Eye (tissue), 1 donor: ENCODE results near the gene HOXC9.
A peak's percentile ranks its signal among the peaks of the same experiment; 100 is the strongest.

ENCODE experiments used
- DNase-seq: peaks from one replicate; pipeline ENCODE4 v3.0.0-alpha.2; 2015

The HOXC9 gene

DNA sequence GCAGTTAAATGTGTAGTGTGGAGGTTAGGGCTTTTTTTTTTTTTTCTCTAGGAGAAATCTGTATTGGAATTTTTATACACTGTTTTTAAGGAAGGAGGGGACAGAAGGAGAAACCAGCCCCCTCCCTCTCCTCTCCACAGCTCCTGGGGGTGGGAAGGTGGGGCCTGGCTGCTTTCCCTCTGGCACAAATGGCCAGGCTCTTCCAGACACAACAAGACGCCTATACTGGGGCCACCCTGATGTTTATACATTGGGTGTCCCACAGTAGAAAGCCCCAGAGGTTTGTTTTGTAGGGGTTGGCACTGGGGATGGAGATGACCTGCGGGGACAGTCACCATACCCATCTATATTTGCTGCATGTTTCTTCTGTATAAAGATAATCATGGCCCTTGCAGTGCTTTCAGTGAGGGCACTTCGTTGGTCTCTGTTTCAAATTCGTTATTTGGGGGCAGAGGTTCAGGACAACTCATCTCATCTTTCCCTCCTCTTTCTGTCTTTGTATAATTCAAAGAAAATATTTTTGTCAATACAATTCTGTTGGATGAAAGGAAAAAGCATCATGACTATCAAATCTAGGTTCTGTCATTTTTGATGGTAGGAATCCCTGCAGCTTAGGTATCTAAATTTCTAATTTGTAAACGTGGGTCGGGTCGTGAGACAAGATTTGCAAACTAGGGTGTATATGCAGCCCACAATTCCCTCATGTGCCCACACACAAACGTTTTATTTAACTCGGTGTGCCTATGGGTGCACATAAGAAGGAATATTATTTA, 23.0 kb upstream of the HOXC9 start:
- DNase-seq, result no peak

DNA sequence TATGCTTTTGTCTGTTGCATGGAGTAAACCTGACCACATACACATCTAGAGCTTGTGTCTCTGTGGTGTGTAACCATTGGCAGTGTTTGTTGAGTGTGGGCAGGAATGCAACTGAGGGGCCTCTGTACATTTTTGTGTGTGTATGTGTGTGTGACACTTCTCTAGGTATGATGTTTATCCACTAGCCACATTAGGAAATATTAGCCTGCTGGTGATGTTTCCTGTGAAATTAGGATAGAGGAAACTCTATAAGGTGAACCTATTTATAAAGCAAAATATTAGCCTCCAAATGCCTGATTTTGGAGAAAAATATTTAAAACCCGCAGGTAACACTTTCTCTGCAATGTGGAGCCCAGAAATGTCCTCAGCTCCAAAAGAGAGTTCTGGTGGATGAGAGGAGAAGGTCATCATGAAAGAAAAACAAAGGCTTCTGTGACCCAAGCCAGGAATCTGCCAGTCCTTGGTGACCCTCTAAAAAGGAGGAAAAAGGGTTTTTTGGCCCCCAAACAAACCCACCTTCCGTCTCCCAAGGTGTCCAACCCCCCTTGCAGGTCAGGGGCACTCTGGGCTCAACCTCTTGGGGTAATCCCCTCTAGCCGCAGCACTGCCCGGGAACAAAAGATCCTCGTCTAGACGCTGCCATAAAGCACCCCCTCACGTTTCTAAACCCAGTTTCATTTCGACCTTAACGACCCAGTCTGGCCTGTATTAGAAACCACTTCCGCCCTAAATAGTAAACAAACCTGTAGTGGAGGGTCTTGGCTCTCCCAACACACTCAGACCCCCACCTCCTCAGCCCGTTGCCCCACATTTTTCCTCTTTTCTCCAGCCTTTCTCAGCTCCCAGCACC, 22.1 kb upstream of the HOXC9 start:
- DNase-seq, result no peak

DNA sequence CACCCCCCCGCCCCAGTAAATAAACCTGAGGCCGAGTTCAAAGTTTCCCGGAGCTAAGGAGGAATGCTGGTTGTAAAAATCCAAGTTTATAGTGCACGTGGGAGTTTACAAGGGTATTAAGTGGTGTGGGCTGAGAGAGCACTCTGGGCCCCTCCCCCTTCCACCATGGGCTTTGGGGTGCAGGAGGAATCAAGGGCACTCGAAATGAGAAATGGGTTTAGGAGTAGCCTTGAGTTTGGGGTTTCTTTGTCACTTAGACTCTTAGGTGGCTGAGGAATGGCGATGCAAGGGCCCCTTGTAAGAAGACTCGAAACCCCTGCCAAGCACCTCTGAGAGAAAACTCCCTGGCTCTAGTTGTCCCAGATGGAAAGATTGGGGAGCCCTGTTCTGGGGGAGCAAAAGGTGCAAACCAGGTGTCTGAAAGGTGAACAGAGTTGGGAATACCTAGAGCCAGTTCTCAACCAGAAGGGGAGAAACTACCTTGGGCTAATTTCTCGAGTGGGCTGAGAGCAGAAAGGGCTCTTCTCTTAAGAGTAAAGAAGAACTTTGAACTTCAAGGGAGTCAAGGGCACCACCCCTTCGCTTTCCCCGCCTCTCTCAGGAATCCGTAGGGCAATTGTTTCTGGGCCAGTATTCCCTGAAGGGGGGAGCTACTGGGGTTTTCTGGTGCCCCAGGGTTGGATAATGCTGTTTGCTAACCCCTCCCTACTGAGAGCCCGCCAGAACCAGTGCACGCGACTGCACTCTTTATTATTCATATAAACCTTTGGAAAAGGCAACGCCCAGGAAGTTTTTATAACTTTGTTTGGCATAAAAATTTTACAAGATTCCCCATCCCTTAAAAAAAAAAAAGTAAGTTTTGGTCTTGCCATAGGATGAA, 21.2 kb upstream of the HOXC9 start:
- no peak for DNase-seq

DNA sequence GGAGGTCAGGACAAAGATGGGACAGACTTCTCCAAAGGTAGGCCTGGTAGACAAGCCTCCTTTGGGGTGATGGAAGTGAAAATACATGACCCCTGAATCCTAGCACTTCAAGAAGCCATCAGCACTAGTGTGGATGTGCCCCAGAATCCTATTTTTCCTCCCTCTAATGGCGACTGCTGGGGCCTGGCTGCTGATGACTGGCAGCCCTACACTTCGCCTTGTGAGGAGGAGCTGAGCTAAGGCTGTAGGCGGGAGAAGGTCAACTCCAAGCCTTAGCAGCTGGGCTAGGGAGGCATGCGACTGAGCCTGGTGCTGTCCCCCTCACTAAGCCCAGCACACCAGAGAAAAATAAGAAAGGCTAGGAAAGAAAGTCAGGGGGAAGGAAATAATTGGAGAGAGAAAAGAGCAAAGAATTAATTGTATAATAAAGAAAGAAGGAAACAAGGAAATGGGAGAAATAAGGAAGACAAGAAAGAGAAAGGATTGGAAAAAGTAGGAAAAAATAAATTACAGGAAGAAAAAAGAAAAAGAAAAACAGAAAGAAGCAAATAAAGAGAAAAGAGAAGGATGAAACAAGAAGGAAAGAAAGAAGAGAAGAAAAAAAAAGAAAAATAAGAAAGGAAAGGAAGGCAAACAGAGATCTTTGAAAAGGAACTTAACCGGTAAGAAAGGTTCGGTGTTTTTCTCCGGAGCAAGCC, 19.7 kb upstream of the HOXC9 start:
- DNase-seq, result no peak

DNA sequence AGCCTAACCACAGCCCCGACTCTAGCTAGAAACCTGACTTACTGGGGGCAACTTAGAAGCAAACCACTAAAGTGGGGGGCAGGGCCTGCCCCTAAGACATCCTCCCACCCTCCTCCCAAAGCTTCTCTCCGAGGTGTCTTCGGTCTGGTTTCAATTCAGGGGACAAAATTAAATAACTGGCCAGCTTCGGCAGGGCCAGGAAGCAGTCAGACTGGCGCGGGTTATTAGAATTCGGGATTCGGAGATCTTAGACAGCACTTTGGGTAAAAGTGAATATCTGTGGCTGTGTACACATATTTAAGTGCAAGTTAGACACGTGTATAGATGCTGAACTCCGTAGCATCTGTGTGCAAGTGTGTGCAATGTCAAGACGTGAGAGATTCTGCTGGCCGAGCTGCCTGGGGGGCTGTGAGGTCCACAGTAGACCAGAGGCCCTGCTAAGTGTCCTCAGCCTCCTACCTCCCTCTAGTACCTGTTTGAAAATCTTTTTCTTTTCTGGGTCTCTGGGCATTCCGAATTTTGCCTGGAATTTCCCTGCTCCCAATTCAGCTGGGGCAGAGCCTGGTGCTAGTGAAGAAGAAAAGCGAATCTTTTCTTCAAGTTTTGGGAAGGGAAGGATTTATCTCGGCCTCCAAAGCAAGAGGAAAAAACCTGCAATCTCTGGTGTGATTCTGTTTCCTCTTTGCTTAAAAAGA, 19.0 kb upstream of the HOXC9 start:
- DNase-seq, result no peak

DNA sequence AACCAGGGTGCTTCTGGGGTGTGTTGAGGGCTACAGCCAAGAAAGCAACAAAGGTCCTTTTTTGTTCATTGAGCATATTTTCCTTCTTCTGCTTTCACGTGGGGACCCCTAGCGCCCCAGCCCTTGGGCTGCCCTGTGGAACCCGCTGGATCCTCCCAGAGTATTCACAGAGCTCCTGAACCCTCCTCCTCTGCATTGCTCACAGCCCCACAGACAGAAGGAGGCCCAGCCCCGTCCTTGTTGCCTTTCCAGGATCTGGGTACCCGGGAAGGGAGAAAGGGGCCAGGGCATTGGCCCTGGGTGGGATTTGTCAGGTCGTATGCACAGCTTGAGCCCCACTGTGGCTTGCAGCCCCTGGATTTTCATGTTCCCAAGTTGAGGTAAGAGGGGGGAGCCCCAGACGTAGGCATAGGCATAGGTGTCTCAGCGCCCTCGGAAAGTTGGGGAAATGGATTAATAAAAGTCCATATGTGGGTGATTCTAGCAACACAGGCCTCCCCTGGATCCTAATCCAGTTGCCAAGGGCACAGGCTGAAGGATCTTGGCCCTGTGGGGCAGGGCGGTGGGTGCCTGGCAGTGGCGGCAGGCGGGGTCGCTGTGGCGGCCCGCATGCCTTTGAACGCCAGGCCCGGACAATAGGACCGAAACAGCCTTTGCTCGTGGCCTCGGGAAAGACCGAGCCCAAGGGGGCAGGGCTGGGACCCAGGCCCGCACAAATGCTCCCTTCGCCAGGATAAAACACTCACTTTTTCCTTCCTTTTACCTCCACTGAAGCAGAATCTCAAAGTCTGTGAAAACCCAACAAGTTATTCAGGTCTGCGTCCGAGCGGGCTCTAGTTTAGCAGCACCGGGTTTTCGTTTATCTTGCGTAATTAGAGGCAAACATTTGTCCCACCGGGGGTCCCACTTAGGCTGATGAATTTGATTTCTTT, 18.1 kb upstream of the HOXC9 start:
- no peak for DNase-seq

DNA sequence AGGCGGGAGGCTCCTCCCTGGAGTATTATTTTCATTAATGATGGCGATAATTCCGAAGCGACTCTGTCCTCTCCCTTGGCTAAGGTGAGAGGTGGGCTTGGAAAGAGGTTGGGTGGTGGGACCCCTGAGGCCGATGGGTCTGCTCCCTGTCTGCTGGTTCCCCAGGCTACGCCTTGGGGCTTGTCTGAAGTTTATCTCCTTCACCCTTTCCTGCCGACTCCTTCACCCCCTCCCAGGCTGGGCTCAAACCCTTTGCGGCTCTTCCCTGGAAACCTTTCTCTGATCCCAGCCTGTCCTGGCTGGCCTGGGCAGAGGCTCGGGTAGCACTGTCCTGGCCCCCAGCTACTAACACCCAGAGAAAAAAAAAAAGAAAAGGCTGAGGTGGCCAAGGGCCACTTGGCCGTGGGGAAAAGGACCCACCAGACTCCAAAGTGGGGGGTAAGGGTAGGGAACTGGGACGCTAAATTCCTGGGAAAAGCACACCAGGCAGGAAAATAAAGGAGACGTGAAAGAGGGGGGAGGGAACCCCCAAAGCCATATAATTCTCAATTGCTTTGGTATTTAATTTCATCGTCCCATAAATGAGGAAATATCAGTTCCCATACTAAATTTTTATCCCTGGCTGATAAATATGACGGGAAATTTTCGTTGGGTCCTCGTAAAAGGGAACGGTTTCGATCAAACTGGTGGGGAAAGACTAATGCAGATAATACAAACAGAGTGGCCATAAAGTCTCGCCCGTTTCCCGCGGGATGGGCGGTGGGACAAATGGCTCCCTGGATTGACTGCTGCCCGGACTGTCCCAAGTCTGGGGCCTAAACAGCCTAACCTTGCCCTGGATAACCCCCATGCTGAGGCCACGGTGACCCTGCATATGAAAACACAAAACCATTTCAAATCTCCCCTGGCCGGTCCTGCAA, 17.1 kb upstream of the HOXC9 start:
- no peak for DNase-seq

DNA sequence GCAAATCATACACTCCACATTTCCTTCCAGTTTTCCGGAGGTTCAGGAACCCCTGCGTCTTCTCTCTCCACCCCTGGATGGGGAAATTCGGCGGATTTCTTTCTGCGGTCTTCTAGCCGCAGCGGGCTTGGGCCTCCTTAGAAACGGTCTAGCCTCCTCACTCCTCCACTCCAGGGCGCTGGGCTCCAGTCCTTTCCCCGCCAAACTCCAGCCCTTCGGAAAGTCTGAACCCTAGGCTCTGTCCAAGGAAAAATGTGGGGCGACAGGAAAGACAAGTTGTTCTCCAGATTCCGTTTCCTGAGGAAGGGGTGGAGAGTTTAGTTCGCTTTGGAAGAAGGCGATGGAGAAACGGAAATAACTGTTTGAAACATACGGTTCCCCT, 16.4 kb upstream of the HOXC9 start:
- DNase-seq, result peak; percentile 69

DNA sequence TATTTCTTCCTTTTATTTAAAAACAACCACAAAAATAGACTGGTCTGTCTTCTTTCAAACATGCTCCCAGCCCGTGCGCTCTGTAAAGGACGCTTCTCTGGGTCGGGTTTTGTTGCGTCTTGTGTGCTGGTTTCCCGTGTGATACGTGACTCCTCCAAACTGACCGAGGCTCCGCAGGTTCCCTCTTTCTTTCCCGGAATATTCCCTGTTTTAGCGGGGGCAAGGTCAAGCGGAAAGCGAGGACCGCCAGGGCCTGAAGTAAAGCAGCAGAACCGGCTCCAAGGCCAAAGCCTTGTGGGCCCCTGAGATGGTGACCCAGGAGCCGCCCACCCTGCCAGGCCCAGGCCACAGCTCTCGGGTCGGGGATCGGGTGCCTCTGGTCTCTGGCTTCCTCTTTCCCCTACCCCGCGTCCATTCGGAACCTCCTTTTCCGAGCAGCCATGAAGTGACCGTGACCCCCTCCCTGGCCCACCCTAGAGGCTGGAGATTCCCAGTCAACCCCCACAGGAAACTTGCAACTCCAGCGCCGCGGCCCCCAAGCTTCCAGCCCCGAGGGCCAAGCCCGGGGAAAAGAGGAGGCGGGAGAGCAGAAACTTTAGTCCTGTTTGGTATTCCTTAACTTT, 15.9 kb upstream of the HOXC9 start:
- no peak for DNase-seq

DNA sequence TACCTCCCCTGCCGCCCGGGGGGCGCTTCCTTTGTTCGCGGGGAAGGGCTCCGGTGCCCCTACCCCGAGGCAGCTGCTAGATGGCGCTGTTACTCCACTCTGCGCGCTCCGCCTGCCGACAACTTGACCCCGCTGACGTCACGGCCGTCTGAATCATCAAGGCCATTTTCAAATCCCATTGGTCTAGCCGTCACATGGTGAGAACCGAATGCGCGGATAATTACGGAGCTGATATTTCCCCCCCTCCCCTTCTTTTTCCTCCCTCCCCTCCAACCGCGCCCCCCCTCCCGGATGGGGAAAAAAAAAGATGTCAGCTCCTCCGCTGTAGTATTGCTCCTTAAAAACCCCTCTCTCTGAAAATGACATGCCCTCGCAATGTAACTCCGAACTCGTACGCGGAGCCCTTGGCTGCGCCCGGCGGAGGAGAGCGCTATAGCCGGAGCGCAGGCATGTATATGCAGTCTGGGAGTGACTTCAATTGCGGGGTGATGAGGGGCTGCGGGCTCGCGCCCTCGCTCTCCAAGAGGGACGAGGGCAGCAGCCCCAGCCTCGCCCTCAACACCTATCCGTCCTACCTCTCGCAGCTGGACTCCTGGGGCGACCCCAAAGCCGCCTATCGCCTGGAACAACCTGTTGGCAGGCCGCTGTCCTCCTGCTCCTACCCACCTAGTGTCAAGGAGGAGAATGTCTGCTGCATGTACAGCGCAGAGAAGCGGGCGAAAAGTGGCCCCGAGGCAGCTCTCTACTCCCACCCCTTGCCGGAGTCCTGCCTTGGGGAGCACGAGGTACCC, 14.9 kb upstream of the HOXC9 start, which contains the start of gene HOXC10:
Gene HOXC10 (plus strand): TSS at position 246 of the 791 bp plus-strand sequence. CDS start 114 bp downstream, at position 360.
- DNase-seq, result peak; percentile 95

DNA sequence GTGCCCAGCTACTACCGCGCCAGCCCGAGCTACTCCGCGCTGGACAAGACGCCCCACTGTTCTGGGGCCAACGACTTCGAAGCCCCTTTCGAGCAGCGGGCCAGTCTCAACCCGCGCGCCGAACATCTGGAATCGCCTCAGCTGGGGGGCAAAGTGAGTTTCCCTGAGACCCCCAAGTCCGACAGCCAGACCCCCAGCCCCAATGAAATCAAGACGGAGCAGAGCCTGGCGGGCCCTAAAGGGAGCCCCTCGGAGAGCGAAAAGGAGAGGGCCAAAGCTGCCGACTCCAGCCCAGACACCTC, 14.3 kb upstream of the HOXC9 start:
- no peak for DNase-seq

DNA sequence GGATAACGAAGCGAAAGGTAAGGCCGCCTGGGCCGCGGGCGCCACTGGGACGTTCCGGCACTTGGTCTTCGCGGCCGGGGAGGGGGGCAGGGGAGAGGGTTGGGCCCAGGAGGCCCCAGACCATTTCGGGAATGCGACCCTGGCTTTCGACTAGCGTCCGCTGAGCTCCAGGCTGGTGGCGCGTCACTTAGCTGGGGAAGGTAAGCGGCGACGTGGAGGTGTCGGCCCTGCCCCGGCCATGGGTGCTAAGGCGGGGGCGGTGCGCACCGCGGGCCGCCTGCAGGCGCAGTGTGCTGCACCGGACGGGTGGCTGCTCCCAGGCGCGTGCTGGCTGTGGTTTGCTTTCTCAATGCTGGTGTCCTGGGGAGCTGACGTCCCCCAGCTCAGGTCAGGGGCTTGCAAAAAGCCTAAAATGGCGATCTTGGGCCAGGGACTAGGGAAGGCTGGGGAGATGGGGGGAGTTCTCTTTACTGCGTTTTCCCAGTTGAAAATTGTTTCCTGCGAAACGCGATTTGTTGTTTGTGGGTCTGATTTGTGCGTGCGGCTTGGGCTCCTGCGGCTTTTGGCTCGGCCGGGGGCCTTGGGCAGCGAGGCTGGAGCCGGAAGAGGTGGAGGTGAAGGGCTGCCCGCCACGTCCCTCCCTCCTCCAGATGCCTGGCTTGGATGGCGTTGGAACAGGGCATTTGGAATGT, 13.8 kb upstream of the HOXC9 start:
- DNase-seq, result no peak

DNA sequence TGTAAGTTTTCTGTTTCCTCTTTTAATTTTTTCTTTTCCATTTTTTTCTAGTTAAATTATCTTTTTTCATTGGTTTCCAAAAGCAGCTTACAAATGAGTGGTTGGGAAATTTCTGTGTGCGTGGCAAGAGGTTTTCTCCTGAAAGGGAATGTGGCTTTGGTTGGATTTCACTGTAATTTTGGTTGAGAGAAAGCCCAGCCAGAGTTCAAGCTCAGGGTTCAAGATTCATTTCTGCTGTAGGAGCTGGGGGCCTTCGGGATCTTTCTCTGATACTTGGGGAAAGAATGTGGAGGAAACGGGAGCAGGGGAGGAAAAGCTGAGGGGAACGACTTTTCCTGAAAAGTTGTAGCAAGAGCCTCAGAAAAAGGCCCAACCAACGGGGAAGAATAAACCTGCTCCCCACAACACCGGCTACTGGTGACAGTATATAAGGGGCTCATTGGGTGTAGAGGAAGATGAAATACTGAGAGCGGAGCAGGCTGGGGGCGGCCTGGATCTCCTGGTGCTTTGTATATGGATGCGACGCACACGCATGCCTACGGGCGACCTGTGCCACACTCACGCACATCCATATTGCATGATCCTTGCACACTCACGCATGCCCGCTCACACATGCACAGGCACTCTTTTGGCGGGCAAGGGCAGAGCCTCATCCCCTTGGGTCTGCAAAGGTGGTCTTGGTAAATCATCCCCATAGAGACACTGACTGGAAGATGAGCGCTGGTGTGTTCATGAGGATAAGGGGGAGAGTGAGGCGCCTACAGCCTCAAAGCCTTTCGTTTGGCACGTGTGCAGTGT, 13.1 kb upstream of the HOXC9 start:
- DNase-seq, result no peak

DNA sequence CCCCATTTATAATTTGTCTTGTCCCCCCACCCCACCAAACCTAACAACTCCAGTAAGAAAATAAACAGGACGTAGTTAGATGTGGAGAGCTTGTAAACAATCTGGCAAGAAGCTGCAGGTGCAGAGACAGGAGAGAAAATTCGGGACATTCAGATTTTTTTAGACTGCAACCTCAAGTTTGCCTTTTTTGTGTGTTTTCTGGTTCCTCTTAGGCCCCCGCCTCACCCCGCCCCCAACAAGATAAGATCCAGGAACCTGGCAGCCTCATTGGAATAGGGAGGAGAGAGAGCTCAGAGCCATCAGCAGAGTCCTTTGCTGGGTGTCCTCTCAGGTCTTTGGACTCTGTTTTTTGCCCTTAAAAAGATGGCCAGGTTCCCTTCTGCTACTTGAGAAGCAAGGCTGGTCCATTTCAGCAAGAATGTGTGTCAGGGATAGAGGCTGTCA, 12.2 kb upstream of the HOXC9 start:
- DNase-seq, result no peak

DNA sequence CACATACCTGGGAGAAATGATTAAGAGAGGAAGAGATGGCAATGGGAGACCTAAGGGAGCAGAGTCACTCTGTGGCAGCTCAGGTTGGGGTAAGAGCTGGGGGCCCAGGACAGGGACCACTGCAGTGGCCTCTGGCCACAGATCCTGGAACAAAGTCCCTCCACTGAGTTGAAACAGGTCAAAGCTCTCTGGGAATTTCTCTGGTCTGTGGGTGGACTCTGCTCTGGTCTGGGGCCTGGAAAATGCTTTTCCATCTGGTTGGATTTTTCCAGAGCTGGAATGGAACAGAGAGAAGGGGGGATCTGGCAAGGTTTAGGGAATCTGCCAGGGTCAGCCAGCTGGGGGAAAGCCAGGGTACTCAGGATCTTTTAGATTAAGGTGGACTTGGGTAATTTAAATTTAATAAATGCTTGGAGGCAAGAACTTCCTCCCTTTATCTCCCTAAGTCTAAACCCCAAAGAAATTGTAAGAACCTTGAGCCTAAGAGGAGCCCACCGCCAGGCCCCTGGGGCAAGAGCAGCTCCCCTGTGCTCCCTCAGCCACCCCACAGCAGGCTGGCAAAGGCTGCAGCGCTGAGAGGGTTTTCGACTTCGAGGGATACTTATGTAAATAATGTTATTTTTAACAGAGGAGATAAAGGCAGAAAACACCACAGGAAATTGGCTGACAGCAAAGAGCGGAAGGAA, 11.3 kb upstream of the HOXC9 start:
- no peak for DNase-seq
